GM12891 (cell line): Measurements from ENCODE around the gene CD160.

Experiments
- DNase-seq: peaks from one replicate; pipeline ENCODE4 v3.0.0; 2011; ENCODE audit warnings: low spot score; ENCODE audit not compliant: insufficient read length
- FAIRE-seq: peaks from 2 replicates; lab custom pipeline; 2011; peaks lifted over from hg19 to GRCh38; lab: Jason Lieb, UNC
- PAX5 ChIP-seq: IDR thresholded peaks from 2 replicates; pipeline ENCODE4 v1.6.1; 2011; ENCODE audit warnings: low read length, moderate library complexity, mild to moderate bottlenecking; ENCODE audit not compliant: insufficient read depth, severe bottlenecking
- POLR2A ChIP-seq: IDR thresholded peaks from 2 replicates; pipeline ENCODE4 v1.6.1; 2011; ENCODE audit warnings: low read depth, low read length, control low read depth
- POLR2AphosphoS5 ChIP-seq: IDR thresholded peaks from 2 replicates; pipeline ENCODE4 v1.6.1; 2011; ENCODE audit warnings: low read depth, low read length, control low read depth
- POU2F2 ChIP-seq: IDR thresholded peaks from 2 replicates; pipeline ENCODE4 v1.6.1; 2011; ENCODE audit warnings: low read depth, mild to moderate bottlenecking, control low read depth, low read length, moderate library complexity
- SPI1 ChIP-seq: IDR thresholded peaks from 2 replicates; pipeline ENCODE4 v1.6.1; 2011; ENCODE audit warnings: low read depth, low read length, control low read depth
- TAF1 ChIP-seq: IDR thresholded peaks from 2 replicates; pipeline ENCODE4 v1.6.1; 2011; ENCODE audit warnings: low read depth, low read length, control low read depth

The CD160 gene

DNA sequence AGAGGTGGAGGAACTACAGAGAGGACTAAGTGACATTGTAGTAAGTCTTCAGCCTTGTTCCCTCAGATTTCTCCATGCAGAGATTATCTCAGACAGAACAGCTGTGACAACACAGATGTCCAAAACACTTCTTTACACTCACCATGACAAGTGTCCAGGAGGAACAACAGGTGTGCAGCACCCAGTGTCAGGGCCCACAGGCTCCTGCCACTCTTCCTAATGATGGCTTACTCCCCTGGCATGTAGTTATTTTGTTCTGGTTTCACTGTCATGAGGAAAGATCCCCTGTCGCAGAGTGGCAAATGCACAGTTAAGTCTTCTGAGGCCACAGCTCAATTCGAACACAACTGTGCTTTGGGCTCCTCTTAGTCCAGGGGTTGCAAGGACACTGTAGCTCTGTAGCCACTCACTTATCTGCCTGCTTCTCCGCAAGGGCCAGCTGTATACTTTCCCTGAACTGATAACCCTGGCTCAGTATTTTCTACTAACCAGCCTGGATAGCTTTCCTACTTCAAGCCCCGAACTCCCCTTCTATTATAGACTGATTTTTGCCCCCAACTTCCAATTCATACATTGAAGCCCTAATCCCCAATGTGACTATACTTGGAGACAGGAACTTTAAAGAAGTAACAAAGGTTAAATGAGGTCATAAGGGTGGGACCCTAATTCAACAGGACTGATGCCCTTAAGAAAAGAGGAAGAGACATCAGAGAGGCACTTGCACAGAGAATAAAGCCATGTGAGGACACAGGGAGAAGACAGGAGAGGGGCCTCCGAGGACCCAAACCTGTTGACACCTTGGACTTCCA, 23.3 kb upstream of the CD160 start:
- no peak for FAIRE-seq
- TF ChIP-seq POLR2AphosphoS5: no peak
- TF ChIP-seq PAX5: no peak
- no peak for TF ChIP-seq SPI1
- no peak for TF ChIP-seq POU2F2
- TF ChIP-seq POLR2A: no peak
- TF ChIP-seq TAF1: no peak
- no peak for DNase-seq

DNA sequence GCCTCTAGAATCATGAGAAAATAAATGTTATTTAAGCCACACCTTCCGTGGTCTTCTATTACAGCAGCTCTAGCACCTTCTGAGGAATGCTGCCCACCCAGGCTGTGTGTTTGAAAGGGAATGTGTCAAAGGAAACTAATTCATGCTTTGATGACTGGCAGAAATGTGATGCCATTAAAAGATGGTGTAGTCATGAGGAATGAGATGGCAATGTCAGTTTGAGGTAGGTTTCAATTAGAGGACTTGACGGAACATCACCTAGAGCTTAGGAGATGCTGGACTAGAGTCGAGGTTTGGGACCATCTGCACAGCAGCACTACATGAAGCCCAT, 22.7 kb upstream of the CD160 start:
- TF ChIP-seq PAX5 (no peak), POLR2A (no peak), POU2F2 (no peak), SPI1 (no peak), TAF1 (no peak), POLR2AphosphoS5 (no peak)
- no peak for DNase-seq
- no peak for FAIRE-seq

DNA sequence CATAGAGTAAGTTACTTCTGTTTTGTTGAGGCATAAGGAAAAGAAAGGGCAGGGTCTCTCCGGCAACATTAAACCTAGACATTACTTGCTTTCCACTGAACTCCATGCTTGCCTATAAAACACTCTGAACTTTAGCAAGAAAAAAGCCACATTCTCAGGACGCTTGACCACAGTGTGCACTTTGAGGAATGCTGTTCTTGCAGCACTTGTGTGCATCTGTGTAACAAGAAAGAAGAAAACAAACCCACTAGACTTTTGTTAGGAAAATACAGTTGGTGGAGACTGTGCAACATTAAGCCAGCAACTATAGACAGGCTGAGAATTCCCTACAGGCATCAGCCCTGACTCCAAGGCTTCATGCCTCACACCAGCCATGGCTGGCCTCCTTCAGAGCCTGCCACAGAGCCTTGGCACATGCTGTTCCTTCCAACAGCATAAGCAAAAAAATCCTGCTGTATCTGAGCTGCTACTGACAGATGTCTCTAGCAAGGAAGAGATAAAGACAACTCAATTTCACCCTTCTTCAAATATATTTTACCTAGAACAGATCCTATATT, 17.9 kb upstream of the CD160 start:
- no peak for FAIRE-seq

DNA sequence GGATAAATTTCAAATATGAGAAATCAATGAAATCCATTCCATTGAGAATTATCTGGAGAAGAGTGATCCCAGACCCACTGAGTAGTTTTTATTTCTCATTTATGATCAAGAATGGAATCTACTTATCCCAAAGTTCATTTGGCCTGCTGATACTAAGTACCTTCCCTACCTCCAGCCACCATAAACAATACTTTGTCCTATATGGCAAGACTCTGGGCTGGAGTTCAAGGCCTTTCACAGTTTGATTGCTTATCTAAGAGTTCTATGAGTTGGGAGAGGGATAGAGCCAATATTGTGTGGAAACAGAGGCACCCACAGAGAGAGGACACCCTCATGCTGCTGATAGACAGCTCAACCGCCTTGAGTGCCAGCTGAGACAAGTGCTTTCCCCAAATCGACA, 17.2 kb upstream of the CD160 start:
- no peak for FAIRE-seq
- TF ChIP-seq POLR2AphosphoS5: no peak
- no peak for DNase-seq

More for the DNA sequence above, 17.9 kb upstream of the CD160 start:
- TF ChIP-seq TAF1: no peak
- no peak for TF ChIP-seq PAX5
- no peak for TF ChIP-seq POU2F2
- TF ChIP-seq SPI1: no peak
- TF ChIP-seq POLR2AphosphoS5: no peak
- no peak for TF ChIP-seq POLR2A
- no peak for DNase-seq

DNA sequence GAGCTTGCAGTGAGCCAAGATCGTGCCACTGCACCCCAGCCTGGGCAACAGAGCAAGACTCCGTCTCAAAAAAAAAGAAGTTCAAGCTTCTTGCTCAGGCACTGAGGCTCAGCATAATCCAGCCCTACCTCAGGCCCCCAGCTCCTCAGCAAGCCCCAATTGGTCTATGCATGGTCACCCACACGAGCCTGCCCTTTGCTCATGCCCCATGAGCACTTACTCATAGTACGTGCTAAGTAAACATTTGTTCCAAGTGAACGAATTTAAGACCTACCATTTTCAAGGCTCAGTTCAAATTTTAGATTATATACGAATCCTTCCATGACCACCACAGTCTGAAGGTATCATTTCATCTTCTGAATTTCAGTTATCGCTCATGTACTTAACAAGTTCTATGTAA, 16.5 kb upstream of the CD160 start:
- FAIRE-seq (no peak), DNase-seq (no peak)
- no peak for TF ChIP-seq PAX5
- no peak for TF ChIP-seq TAF1
- no peak for TF ChIP-seq POLR2A
- no peak for TF ChIP-seq POLR2AphosphoS5
- no peak for TF ChIP-seq SPI1
- TF ChIP-seq POU2F2: no peak

DNA sequence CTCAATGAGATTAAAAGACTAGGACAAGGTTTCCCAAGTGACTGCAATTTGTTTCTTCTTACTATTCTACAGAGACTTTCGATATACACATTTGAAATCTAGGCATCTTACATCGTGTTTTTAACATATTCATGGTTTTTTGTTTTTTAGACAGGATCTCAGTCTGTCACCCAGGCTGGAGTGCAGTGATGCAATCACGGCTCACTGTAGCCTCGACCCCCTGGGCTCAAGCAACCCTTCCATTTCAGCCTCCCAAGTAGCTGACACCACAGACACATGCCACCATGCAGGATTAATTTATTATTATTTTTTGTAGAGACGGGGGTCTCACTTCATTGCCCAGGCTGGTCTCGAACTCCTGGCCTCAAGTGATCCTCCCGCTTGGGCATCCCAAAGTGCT, 13.7 kb upstream of the CD160 start:
- DNase-seq (no peak), FAIRE-seq (no peak)

DNA sequence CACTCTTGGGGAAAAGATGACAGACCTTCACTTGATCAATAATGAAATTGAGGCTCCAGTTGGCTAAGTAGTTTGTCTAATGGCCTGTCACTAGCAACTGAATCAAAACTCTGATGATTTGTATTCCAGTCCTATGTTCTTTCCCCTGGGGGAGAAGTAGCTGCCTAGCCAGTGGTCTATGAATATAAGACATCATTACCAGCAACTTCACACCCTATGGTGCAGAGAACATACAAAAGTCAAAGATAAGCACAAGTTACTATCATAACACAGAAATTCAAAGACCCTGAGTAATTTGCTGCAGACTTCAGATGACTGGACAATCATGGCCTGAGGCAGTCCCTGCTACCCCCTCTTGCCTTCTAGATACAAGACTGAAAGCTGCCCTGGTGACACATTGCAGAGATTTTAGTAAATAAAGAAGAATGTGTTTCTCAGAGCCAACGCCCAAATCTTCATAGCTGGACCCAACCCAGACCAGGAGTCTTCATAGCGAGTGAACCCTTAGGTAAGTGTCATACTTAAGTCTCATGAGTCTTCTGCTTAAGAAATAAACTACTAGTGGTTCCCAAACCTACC, 13.1 kb upstream of the CD160 start:
- DNase-seq (no peak), FAIRE-seq (no peak)
- TF ChIP-seq SPI1 (no peak), POU2F2 (no peak), PAX5 (no peak)

More for the DNA sequence above, 13.7 kb upstream of the CD160 start:
- TF ChIP-seq POLR2A: no peak
- no peak for TF ChIP-seq SPI1
- TF ChIP-seq POU2F2: no peak
- no peak for TF ChIP-seq TAF1
- no peak for TF ChIP-seq PAX5
- TF ChIP-seq POLR2AphosphoS5: no peak

DNA sequence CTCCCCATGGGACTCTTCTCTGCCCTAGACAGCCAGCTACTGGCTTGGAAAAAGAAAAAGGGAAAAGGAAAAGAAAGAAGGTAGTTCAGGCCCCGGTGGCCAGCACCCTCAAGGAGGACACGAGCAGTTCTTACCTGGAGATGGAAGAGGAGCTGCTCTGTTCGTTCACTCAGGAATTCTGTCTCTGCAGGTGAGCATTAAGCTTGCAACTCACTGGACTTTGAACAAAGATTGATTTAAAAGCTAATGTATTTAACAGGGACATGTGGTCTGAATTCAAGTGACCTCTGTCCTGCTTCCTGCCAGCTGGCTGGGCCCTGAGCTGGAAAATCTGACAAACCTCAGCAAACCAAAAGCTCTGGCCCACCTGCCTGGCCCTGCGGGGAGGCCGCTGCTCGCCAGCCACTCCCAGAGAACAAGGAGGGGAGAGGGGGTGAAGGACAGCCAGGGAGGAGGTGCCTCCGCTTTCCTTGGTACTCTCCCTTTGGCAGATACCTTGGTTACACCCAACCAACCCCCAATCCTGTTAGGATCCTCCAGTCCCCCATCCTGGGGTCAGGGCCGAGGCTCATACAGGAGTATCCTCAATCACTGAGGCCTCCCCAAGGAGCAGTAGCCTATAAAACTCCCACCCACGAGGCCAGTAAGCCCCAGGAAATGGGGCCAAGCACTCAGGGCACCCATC, 12.0 kb upstream of the CD160 start, which contains the start of gene PDZK1:
PDZK1 (minus strand) TSS at position 186 of the 685 bp plus-strand sequence. CDS start 19,347 bp downstream, outside the sequence.
- no peak for DNase-seq
- no peak for TF ChIP-seq POLR2AphosphoS5
- TF ChIP-seq SPI1: no peak
- no peak for TF ChIP-seq PAX5
- TF ChIP-seq POU2F2: no peak
- TF ChIP-seq TAF1: no peak
- no peak for TF ChIP-seq POLR2A
- FAIRE-seq: no peak

DNA sequence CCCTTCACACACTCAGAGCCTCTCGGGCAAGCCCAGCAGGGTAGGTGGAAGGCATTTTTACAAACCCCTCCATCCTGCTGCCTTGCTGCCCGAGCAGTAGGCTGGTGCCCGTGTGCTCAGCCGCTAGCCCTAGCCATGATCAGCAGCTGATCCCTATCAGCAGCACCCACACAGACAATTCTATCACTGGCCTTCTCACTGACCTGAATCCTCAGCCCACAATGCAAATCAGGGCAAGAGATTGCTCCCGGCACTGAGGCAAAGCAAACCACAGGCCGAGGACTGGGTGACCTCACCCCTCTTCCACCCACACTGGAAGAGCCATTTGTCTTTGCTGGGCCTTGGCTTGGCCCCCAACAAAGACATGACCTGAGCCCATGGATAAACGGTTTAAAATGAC, 11.2 kb upstream of the CD160 start:
- DNase-seq: no peak
- TF ChIP-seq PAX5 (no peak), POLR2A (no peak), POU2F2 (peak; percentile 86), SPI1 (no peak)
- FAIRE-seq: peak; percentile 60
